Large intestine (tissue), 3 donors: ENCODE results near the gene P3H3. TPM values are rescaled to one million over a fixed set of nuclear protein-coding genes. Genes with fewer than 3 reads are reported as not detected.
"Not testable (repeated sequence)": the region's sequence is repeated elsewhere in the genome, so short reads cannot be mapped to it uniquely, and the experiment has no call there.

Source experiments
- DNase-seq, 2 donors: peaks; one replicate each; pipeline versions ENCODE4 v3.0.0 to v3.0.0-alpha.2; 2013
- H3K27ac ChIP-seq: one replicate; pipeline ENCODE4 v1.5.1; 2013; ENCODE audit warnings: low read length
- H3K27me3 ChIP-seq: 2 replicates; pipeline ENCODE4 v1.6.1; 2013; ENCODE audit warnings: low read length; ENCODE audit not compliant: control insufficient read depth, insufficient read depth
- H3K36me3 ChIP-seq: 2 replicates; pipeline ENCODE4 v1.6.1; 2013; ENCODE audit warnings: low read length; ENCODE audit not compliant: control insufficient read depth, insufficient read depth
- H3K4me1 ChIP-seq: one replicate; pipeline ENCODE4 v1.6.1; 2013; ENCODE audit warnings: low read length; ENCODE audit not compliant: control insufficient read depth, insufficient read depth
- H3K4me3 ChIP-seq: one replicate; pipeline ENCODE4 v1.5.1; 2013; ENCODE audit warnings: low read length
- H3K9me3 ChIP-seq: one replicate; pipeline ENCODE4 v1.6.1; 2013; ENCODE audit warnings: mild to moderate bottlenecking, low read depth, low read length, moderate library complexity; ENCODE audit not compliant: control insufficient read depth
- WGBS: methylation state at CpG from one replicate; pipeline ENCODE4 v1.1.5; 2013; ENCODE audit warnings: low lambda C conversion rate; ENCODE audit not compliant: insufficient coverage; 5-methylcytosine and 5-hydroxymethylcytosine counted together
- polyA plus RNA-seq: library from polyadenylated mRNA; unstranded; fragments of 120-200 nt; gene quantifications from one replicate; pipeline ENCODE4 v1.2.1, GENCODE V29; 2013

Gene P3H3
- polyA plus RNA-seq, 1 donor: 15.6 TPM

DNA sequence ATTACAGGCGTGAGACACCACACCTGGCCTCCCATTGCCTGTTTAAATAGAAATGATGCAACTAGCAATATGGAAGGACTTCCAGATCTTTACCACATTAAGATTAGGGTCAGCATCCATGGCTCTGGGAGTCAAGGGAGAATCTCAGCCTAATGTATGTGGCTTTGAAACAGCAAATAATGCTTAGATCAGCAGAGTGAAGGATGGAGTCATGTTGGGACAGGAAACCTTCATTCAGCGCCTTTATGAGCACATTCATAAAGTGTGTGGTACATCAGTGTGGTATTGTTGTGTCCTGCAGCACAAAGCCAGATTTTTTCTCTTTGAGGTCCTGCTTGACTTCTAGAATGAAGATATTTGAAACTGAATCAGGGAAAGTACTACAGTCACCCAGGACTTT lies 60.2 kb downstream of the P3H3 start:
- no peak for DNase-seq
- H3K27ac ChIP-seq: no peak overlapping the region
- H3K4me3 ChIP-seq: no peak overlapping the region
- no CpG with 5 or more reads among the region's 2 CpGs for WGBS
- peaks cover 12% of the 10 kb centered on the region for H3K36me3 ChIP-seq
- peaks cover 25% of the 10 kb centered on the region for H3K4me1 ChIP-seq
- no peaks in the 10 kb centered on the region for H3K27me3 ChIP-seq
- no peaks in the 10 kb centered on the region for H3K9me3 ChIP-seq

DNA sequence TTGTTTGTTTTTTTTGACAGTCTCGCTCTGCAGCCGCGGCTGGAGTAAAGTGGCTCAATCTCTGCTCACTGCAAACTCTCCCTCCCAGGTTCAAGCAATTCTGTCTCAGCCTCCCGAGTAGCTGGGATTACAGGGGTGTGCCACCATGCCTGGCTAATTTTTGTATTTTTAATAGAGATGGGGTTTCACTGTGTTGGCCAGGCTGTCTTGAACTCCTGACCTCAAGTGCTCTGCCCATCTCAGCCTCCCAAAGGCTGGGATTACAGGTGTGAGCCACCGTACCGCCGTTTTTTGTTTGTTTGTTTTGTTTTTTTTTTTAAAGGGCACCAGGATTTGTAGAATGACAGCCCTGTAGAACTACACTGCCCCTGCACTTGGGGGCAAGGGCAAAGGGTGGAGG lies 60.6 kb downstream of the P3H3 start:
- H3K4me3 ChIP-seq, DNase-seq, H3K27ac ChIP-seq, H3K9me3 ChIP-seq, H3K27me3 ChIP-seq: not testable (repeated sequence)
- Histone ChIP-seq H3K4me1 (peaks cover 25% of the 10 kb centered on the region), H3K36me3 (peaks cover 11% of the 10 kb centered on the region)
- WGBS: 86% methylated on average over 3 of the region's 7 CpGs

Other genes with a start within 250 kb of the P3H3 start
- gene CHD4, start 221.0 kb upstream of the P3H3 start, polyA plus RNA-seq: 132 TPM
- gene LPAR5, start 192.4 kb upstream of the P3H3 start, polyA plus RNA-seq: 21.4 TPM
- gene ACRBP, start 181.0 kb upstream of the P3H3 start, polyA plus RNA-seq: 4.0 TPM
- gene ING4, start 165.3 kb upstream of the P3H3 start, polyA plus RNA-seq: 61.1 TPM
- gene ZNF384, start 139.0 kb upstream of the P3H3 start, polyA plus RNA-seq: 86.3 TPM
- 5.4 TPM for gene PIANP, start 127.6 kb upstream of the P3H3 start, polyA plus RNA-seq
- gene COPS7A, start 104.4 kb upstream of the P3H3 start, polyA plus RNA-seq: 42.2 TPM
- 174 TPM for gene MLF2, start 75.3 kb upstream of the P3H3 start, polyA plus RNA-seq
- gene PTMS, start 62.0 kb upstream of the P3H3 start, polyA plus RNA-seq: 242 TPM
- 2.1 TPM for gene LAG3, start 55.9 kb upstream of the P3H3 start, polyA plus RNA-seq
- 17.4 TPM for gene CD4, start 38.9 kb upstream of the P3H3 start, polyA plus RNA-seq
- 7.9 TPM for gene GPR162, start 6.6 kb upstream of the P3H3 start, polyA plus RNA-seq
- gene GNB3, start 12.5 kb downstream of the P3H3 start, polyA plus RNA-seq: 5.9 TPM
- 29.1 TPM for gene CDCA3, start 22.9 kb downstream of the P3H3 start, polyA plus RNA-seq
- 49.7 TPM for gene USP5, start 23.7 kb downstream of the P3H3 start, polyA plus RNA-seq
- 564 TPM for gene TPI1, start 39.1 kb downstream of the P3H3 start, polyA plus RNA-seq
- 15.3 TPM for gene SPSB2, start 44.9 kb downstream of the P3H3 start, polyA plus RNA-seq
- 8.2 TPM for gene LRRC23, start 76.4 kb downstream of the P3H3 start, polyA plus RNA-seq
- gene ENO2, start 86.2 kb downstream of the P3H3 start, polyA plus RNA-seq: 18.6 TPM
- 66.6 TPM for gene ATN1, start 99.6 kb downstream of the P3H3 start, polyA plus RNA-seq
- gene RNU7-1, start 115.4 kb downstream of the P3H3 start, polyA plus RNA-seq: not detected
- gene C12orf57, start 115.6 kb downstream of the P3H3 start, polyA plus RNA-seq: 141 TPM
- gene PTPN6, start 122.9 kb downstream of the P3H3 start, polyA plus RNA-seq: 34.6 TPM
- gene PHB2, start 142.3 kb downstream of the P3H3 start, polyA plus RNA-seq: 225 TPM
- 38.8 TPM for gene EMG1, start 142.5 kb downstream of the P3H3 start, polyA plus RNA-seq
- 81.6 TPM for gene LPCAT3, start 190.1 kb downstream of the P3H3 start, polyA plus RNA-seq
- 80.5 TPM for gene C1S, start 232.3 kb downstream of the P3H3 start, polyA plus RNA-seq